HepG2 (cell line): ENCODE data around the gene COL27A1. TPM values are rescaled to one million over a fixed set of nuclear protein-coding genes. Genes with fewer than 3 reads are reported as not detected.

ENCODE experiments used
- ATAC-seq: fragments of 200-7000 bp; cut with Tn5 transposase; 3 replicates; pipeline ENCODE4 v1.9.1; 2020; ENCODE audit warnings: mild to moderate bottlenecking, moderate library complexity
- BruUV-seq: library from RNA; stranded (reverse); fragments of 400-500 nt; replicated peaks from 2 replicates; lab custom pipeline; 2021; lab: Mats Ljungman, UMichigan
- CTCF ChIA-PET: fragments of 300-600 bp; formaldehyde crosslinking; extraction: SDS; loops from one replicate; lab custom pipeline; 2021; ENCODE audit warnings: low total read pairs, inconsistent platforms, low intra/inter-chr PET ratio; lab: Yijun Ruan, JAX
- POLR2A ChIA-PET: fragments of 350-600 bp; sonication (Branson Sonifier 250); formaldehyde crosslinking; loops from one replicate; lab custom pipeline; 2020; ENCODE audit warnings: antibody characterized with exemption, inconsistent platforms; lab: Yijun Ruan, JAX
- DNase-seq: peaks from one replicate; pipeline ENCODE4 v3.0.0-alpha.2; 2015; ENCODE audit warnings: low spot score
- FAIRE-seq: peaks from 3 replicates; lab custom pipeline; 2011; peaks lifted over from hg19 to GRCh38; lab: Jason Lieb, UNC
- H2AFZ ChIP-seq: one replicate; pipeline ENCODE4 v1.6.1; 2011; ENCODE audit warnings: low read length, inconsistent platforms
- H3K27ac ChIP-seq: fragments of 300-600 bp; 3 replicates; pipeline ENCODE4 v1.8.0; 2011; ENCODE audit warnings: mixed run types, mild to moderate bottlenecking, mixed read lengths, low read length, inconsistent platforms; ENCODE audit not compliant: insufficient read depth; ENCODE audit errors: extremely low read length
- H3K27me3 ChIP-seq, 2 experiments: fragments of 200-600 bp in 1 of 2; 2 replicates in 1 of 2; 3 replicates in 1 of 2; pipeline versions ENCODE4 v1.6.0 to v1.8.0; 2011; ENCODE audit warnings: low read length in 2 of 2, mild to moderate bottlenecking in 2 of 2, moderate library complexity in 2 of 2, inconsistent platforms in 1 of 2; ENCODE audit not compliant: insufficient read depth in 2 of 2, control insufficient read depth in 1 of 2
- H3K36me3 ChIP-seq, 2 experiments: fragments of 200-600 bp in 1 of 2; replicated peaks in 1 of 2; 2 replicates in 1 of 2; 3 replicates in 1 of 2; pipeline versions ENCODE4 v1.5.1 to v1.8.0; 2011; ENCODE audit warnings: low read length in 2 of 2, inconsistent platforms in 1 of 2; ENCODE audit not compliant: insufficient read depth in 2 of 2, control insufficient read depth in 1 of 2
- H3K4me1 ChIP-seq: 2 replicates; pipeline ENCODE4 v1.5.1; 2012; ENCODE audit warnings: low read length, inconsistent platforms; ENCODE audit not compliant: insufficient read depth
- H3K4me2 ChIP-seq: 2 replicates; pipeline ENCODE4 v1.6.0; 2011; ENCODE audit warnings: low read depth, low read length, inconsistent platforms
- H3K4me3 ChIP-seq, 3 experiments: fragments of 200-600 bp in 1 of 3; sonication (generic), shearing (Covaris generic) in 1 of 3; replicated peaks in 1 of 3; 2 replicates each; pipeline ENCODE4 v1.5.1; 2011 to 2016; ENCODE audit warnings: low read length in 3 of 3, inconsistent platforms in 2 of 3, low read depth in 2 of 3, mild to moderate bottlenecking in 2 of 3, control low read depth in 1 of 3, mixed read lengths in 1 of 3; ENCODE audit not compliant: insufficient read depth in 1 of 3
- H3K79me2 ChIP-seq: one replicate; pipeline ENCODE4 v1.6.1; 2011; ENCODE audit warnings: low read length, inconsistent platforms; ENCODE audit not compliant: insufficient read depth
- H3K9ac ChIP-seq: 2 replicates; pipeline ENCODE4 v1.6.0; 2011; ENCODE audit warnings: mild to moderate bottlenecking, low read depth, low read length, inconsistent platforms; ENCODE audit not compliant: insufficient read depth
- H3K9me3 ChIP-seq: 2 replicates; pipeline ENCODE4 v1.5.1; 2012; ENCODE audit warnings: mild to moderate bottlenecking, low read length
- H4K20me1 ChIP-seq: 2 replicates; pipeline ENCODE4 v1.6.0; 2011; ENCODE audit warnings: inconsistent platforms, mild to moderate bottlenecking, low read length, moderate library complexity; ENCODE audit not compliant: insufficient read depth
- AGO2 ChIP-seq: fragments of 200-400 bp; formaldehyde crosslinking; optimal IDR thresholded peaks from 2 replicates; pipeline ENCODE3; 2017; ENCODE audit warnings: mild to moderate bottlenecking, low read depth, low read length, moderate library complexity
- ERF ChIP-seq: IDR thresholded peaks from 2 replicates; pipeline ENCODE4 v1.6.1; 2018; ENCODE audit warnings: missing biosample characterization, missing genetic modification reagents
- HNF4G ChIP-seq, 2 experiments: sonication (generic) in 1 of 2; formaldehyde crosslinking in 1 of 2; IDR thresholded peaks; 2 replicates each; pipeline versions ENCODE4 v1.4.0 to v1.6.1; 2011 to 2020; ENCODE audit warnings: borderline replicate concordance in 2 of 2, low read depth in 2 of 2, mild to moderate bottlenecking in 2 of 2, low read length in 1 of 2, missing genetic modification reagents in 1 of 2, moderate library complexity in 1 of 2
- HOXA5 ChIP-seq: sonication (generic); formaldehyde crosslinking; IDR thresholded peaks from 2 replicates; pipeline ENCODE4 v1.4.0; 2020; ENCODE audit warnings: missing genetic modification reagents
- HOXA7 ChIP-seq: sonication (generic); formaldehyde crosslinking; IDR thresholded peaks from 2 replicates; pipeline ENCODE4 v1.8.1; 2022; ENCODE audit warnings: mild to moderate bottlenecking, missing genetic modification reagents, moderate library complexity
- KDM4B ChIP-seq: sonication (generic); formaldehyde crosslinking; IDR thresholded peaks from 2 replicates; pipeline ENCODE4 v1.4.0; 2020; ENCODE audit warnings: missing genetic modification reagents
- KMT2B ChIP-seq: IDR thresholded peaks from 2 replicates; pipeline ENCODE4 v1.6.1; 2016; ENCODE audit warnings: missing genetic modification reagents, missing compliant biosample characterization
- NBN ChIP-seq: fragments of 450-650 bp; conservative IDR thresholded peaks from 2 replicates; pipeline ENCODE4 v1.6.1; 2017
- NKX3-1 ChIP-seq: sonication (generic); formaldehyde crosslinking; IDR thresholded peaks from 2 replicates; pipeline ENCODE4 v1.5.0; 2020; ENCODE audit warnings: missing genetic modification reagents
- PHF21A ChIP-seq: sonication (generic); formaldehyde crosslinking; IDR thresholded peaks from 2 replicates; pipeline ENCODE4 v1.5.0; 2020; ENCODE audit warnings: mild to moderate bottlenecking, missing genetic modification reagents
- PLSCR1 ChIP-seq: sonication (generic); formaldehyde crosslinking; IDR thresholded peaks from 2 replicates; pipeline ENCODE4 v1.5.0; 2020; ENCODE audit warnings: missing genetic modification reagents, mild to moderate bottlenecking, borderline replicate concordance
- RELA ChIP-seq: sonication (generic); formaldehyde crosslinking; IDR thresholded peaks from 2 replicates; pipeline ENCODE4 v1.4.0; 2020; ENCODE audit warnings: missing genetic modification reagents
- ZFP36L1 ChIP-seq: sonication (generic); formaldehyde crosslinking; IDR thresholded peaks from 2 replicates; pipeline ENCODE4 v1.8.0; 2022; ENCODE audit warnings: mild to moderate bottlenecking, missing genetic modification reagents, moderate library complexity
- ZNF10 ChIP-seq: sonication (generic); formaldehyde crosslinking; IDR thresholded peaks from 2 replicates; pipeline ENCODE4 v1.4.0; 2020; ENCODE audit warnings: mild to moderate bottlenecking, low read depth, missing genetic modification reagents, borderline replicate concordance
- ZNF121 ChIP-seq: sonication (generic); formaldehyde crosslinking; IDR thresholded peaks from 2 replicates; pipeline ENCODE4 v1.5.0; 2020; ENCODE audit warnings: mild to moderate bottlenecking, missing genetic modification reagents
- ZNF143 ChIP-seq: sonication (generic); formaldehyde crosslinking; IDR thresholded peaks from 2 replicates; pipeline ENCODE4 v1.4.0; 2020; ENCODE audit warnings: missing genetic modification reagents
- ZNF160 ChIP-seq: sonication (generic); formaldehyde crosslinking; IDR thresholded peaks from 2 replicates; pipeline ENCODE4 v1.8.0; 2022; ENCODE audit warnings: mild to moderate bottlenecking, inconsistent platforms, missing genetic modification reagents
- ZNF296 ChIP-seq: sonication (generic); formaldehyde crosslinking; conservative IDR thresholded peaks from 2 replicates; pipeline ENCODE4 v1.5.0; 2020; ENCODE audit warnings: mild to moderate bottlenecking, missing genetic modification reagents
- ZNF567 ChIP-seq: sonication (generic); formaldehyde crosslinking; IDR thresholded peaks from 2 replicates; pipeline ENCODE4 v1.8.1; 2023; ENCODE audit warnings: mild to moderate bottlenecking, missing genetic modification reagents, borderline replicate concordance
- ZNF790 ChIP-seq: sonication (generic); formaldehyde crosslinking; IDR thresholded peaks from 2 replicates; pipeline ENCODE4 v1.8.0; 2022; ENCODE audit warnings: missing genetic modification reagents, mild to moderate bottlenecking, borderline replicate concordance
- WGBS: methylation state at CpG from one replicate; pipeline ENCODE4 v1.1.6; 2017; ENCODE audit warnings: low lambda C conversion rate; 5-methylcytosine and 5-hydroxymethylcytosine counted together
- in situ Hi-C: cut with HindIII; loops from 2 replicates; pipeline ENCODE4 v1.10.0; 2017; ENCODE audit warnings: low pct_unique_long_range_greater_than_20kb; ENCODE audit not compliant: extremely low pct_ligation_motif_present
- intact Hi-C: fragments of 100-400 bp; cut with micrococcal nuclease; formaldehyde crosslinking; loops from one replicate; pipeline ENCODE4 v1.10.0; 2022; ENCODE audit not compliant: unreplicated experiment
- polyA plus RNA-seq, 8 experiments: library from polyadenylated mRNA; depleted of rRNA in 3 of 8; stranded (reverse) in 7 of 8; unstranded in 1 of 8; fragments of >200 nt; fragmentation: Illumina TruSeq in 4 of 8; extraction: Trizol in 4 of 8; gene quantifications; 2 replicates each; pipeline versions ENCODE4 v1.2.1 to v1.2.3, GENCODE V29; 2011 to 2016; ENCODE audit warnings: low read depth in 4 of 8, missing spikeins in 1 of 8, mixed read lengths in 1 of 8; ENCODE audit not compliant: insufficient read depth in 1 of 8
- total RNA-seq, 5 experiments: library from RNA; depleted of rRNA; stranded (reverse); fragments of >200 nt; fragmentation: Illumina TruSeq; extraction: Trizol; gene quantifications; 2 replicates each; pipeline ENCODE4 v1.2.3, GENCODE V29; 2016; ENCODE audit warnings: low read depth in 1 of 5

COL27A1 gene
- total and polyA plus RNA-seq, 2 of the 13 experiments (the other 11 are each of a cell fraction or from before 2014, with no cell fraction given): 71.3 to 89.1 TPM

- TF ChIP-seq NBN: no peak
- TF ChIP-seq HOXA5 (CRISPR knock-in tag): no peak
- TF ChIP-seq ZNF121 (CRISPR knock-in tag): no peak
- TF ChIP-seq KDM4B: no peak
- no peak for TF ChIP-seq HNF4G (IDR thresholded peaks at IDR 0.05; ENCODE audit: borderline replicate concordance, low read depth, low read length)
- TF ChIP-seq HNF4G (CRISPR knock-in tag; IDR thresholded peaks at IDR 0.05; ENCODE audit: borderline replicate concordance, low read depth): no peak
- no peak for TF ChIP-seq ZFP36L1 (CRISPR knock-in tag)
- TF ChIP-seq ZNF790 (CRISPR knock-in tag): no peak
- no peak for TF ChIP-seq ZNF160 (CRISPR knock-in tag)
- TF ChIP-seq ERF (CRISPR knock-in tag): no peak
- no peak for TF ChIP-seq KMT2B (CRISPR knock-in tag)
- no peak for TF ChIP-seq PHF21A (CRISPR knock-in tag)
Observed at GRCh38 chr9:114343471-114344187, 188.3 kb downstream of the COL27A1 start (continued).

- Histone ChIP-seq H3K4me1 (peaks cover 9% of the 10 kb centered on the region), H3K36me3 (peaks cover 10 to 15% of the 10 kb centered on the region in 2 experiments; a peak in 2 of 5 replicates), H3K9ac (no peak overlapping the region), H3K79me2 (no peaks in the 10 kb centered on the region), H3K27ac (no peak overlapping the region), H3K27me3 (no peaks in the 10 kb centered on the region), H4K20me1 (no peaks in the 10 kb centered on the region), H3K4me3 (no peak overlapping the region), H2AFZ (no peak overlapping the region), H3K4me2 (no peak overlapping the region), H3K9me3 (no peaks in the 10 kb centered on the region)
- FAIRE-seq: no peak
- in situ Hi-C loops (no loop called here), intact Hi-C loops (no loop called here)
- no peak for DNase-seq
- POLR2A ChIA-PET: no interaction called here
- CTCF ChIA-PET: no interaction called here
- WGBS: 96% methylated on average over 6 of the region's 11 CpGs
- no TSS peak for BruUV-seq
- no peak for ATAC-seq
- TF ChIP-seq ZNF567 (CRISPR knock-in tag): no peak
- no peak for TF ChIP-seq ZNF296 (CRISPR knock-in tag)
- no peak for TF ChIP-seq ZNF10 (CRISPR knock-in tag)
- TF ChIP-seq NKX3-1: no peak
- no peak for TF ChIP-seq HOXA7 (CRISPR knock-in tag)
- no peak for TF ChIP-seq AGO2
- TF ChIP-seq PLSCR1 (CRISPR knock-in tag): no peak
- no peak for TF ChIP-seq RELA (CRISPR knock-in tag)
- no peak for TF ChIP-seq ZNF143 (CRISPR knock-in tag)
Observed at GRCh38 chr9:114344188-114344566, 188.8 kb downstream of the COL27A1 start.
